Loucy (cell line): ENCODE measurements around the gene CASZ1.

Source experiments
- H2AFZ ChIP-seq: fragments of 200-600 bp; sonication (generic); 2 replicates; pipeline ENCODE4 v1.6.0; 2016; ENCODE audit warnings: antibody characterized with exemption, mild to moderate bottlenecking, low read length, moderate library complexity
- H3F3A ChIP-seq: fragments of 200-600 bp; 2 replicates; pipeline ENCODE4 v1.6.0; 2016; ENCODE audit warnings: antibody characterized with exemption, low read depth, mild to moderate bottlenecking
- H3K27me3 ChIP-seq: fragments of 200-600 bp; sonication (generic); 2 replicates; pipeline ENCODE4 v1.6.1; 2014; ENCODE audit warnings: low read length, mild to moderate bottlenecking; ENCODE audit not compliant: insufficient read depth, poor library complexity, severe bottlenecking
- H3K36me3 ChIP-seq: fragments of 200-600 bp; sonication (generic); 2 replicates; pipeline ENCODE4 v1.6.1; 2016; ENCODE audit warnings: low read length; ENCODE audit not compliant: insufficient read depth
- H3K4me1 ChIP-seq: fragments of 200-600 bp; sonication (generic); 2 replicates; pipeline ENCODE4 v1.5.1; 2014; ENCODE audit warnings: low read length, mild to moderate bottlenecking; ENCODE audit not compliant: insufficient read depth, poor library complexity, severe bottlenecking
- H3K4me2 ChIP-seq: fragments of 200-600 bp; sonication (generic); 2 replicates; pipeline ENCODE4 v1.6.0; 2014; ENCODE audit warnings: antibody characterized with exemption, low read length, low read depth, mild to moderate bottlenecking; ENCODE audit not compliant: poor library complexity, severe bottlenecking
- H3K4me3 ChIP-seq: fragments of 200-600 bp; sonication (generic); 2 replicates; pipeline ENCODE4 v1.5.1; 2014; ENCODE audit warnings: low read length, mild to moderate bottlenecking, mixed read lengths; ENCODE audit not compliant: poor library complexity, severe bottlenecking
- H3K79me2 ChIP-seq: fragments of 200-600 bp; sonication (generic); 2 replicates; pipeline ENCODE4 v1.6.1; 2014; ENCODE audit warnings: low read length; ENCODE audit not compliant: insufficient read depth
- H3K9ac ChIP-seq: fragments of 200-600 bp; sonication (generic); 2 replicates; pipeline ENCODE4 v1.6.0; 2014; ENCODE audit warnings: mild to moderate bottlenecking, low read depth, low read length, moderate library complexity; ENCODE audit not compliant: poor library complexity, severe bottlenecking
- H3K9me2 ChIP-seq: fragments of 200-600 bp; sonication (generic); replicated peaks from 2 replicates; pipeline ENCODE4 v1.6.1; 2016; ENCODE audit warnings: low read depth, low read length, mixed read lengths
- H3K9me3 ChIP-seq: fragments of 200-600 bp; sonication (generic); 2 replicates; pipeline ENCODE4 v1.6.1; 2014; ENCODE audit warnings: mild to moderate bottlenecking, antibody characterized with exemption, low read length, low read depth; ENCODE audit not compliant: insufficient read depth
- H4K20me1 ChIP-seq: fragments of 200-600 bp; sonication (generic); 2 replicates; pipeline ENCODE4 v1.6.0; 2014; ENCODE audit warnings: antibody characterized with exemption, low read length, mild to moderate bottlenecking; ENCODE audit not compliant: insufficient read depth, poor library complexity, severe bottlenecking
- CTCF ChIP-seq: fragments of 200-600 bp; sonication (generic); conservative IDR thresholded peaks from 2 replicates; pipeline ENCODE4 v1.5.1; 2014; ENCODE audit warnings: mild to moderate bottlenecking, antibody characterized with exemption, low read length
- EZH2phosphoT487 ChIP-seq: fragments of 200-600 bp; IDR thresholded peaks from 2 replicates; pipeline ENCODE4 v1.6.1; 2018; ENCODE audit warnings: antibody characterized with exemption, mild to moderate bottlenecking, moderate library complexity, borderline replicate concordance

CASZ1 gene

GRCh38 chr1:10775763-10776162 lies 20.7 kb downstream of the CASZ1 start:
- no peaks in the 10 kb centered on the region for H3K79me2 ChIP-seq
- no peaks in the 10 kb centered on the region for H3K9me3 ChIP-seq
- TF ChIP-seq EZH2phosphoT487: no peak
- no peak for TF ChIP-seq CTCF
- no peak overlapping the region for H3K4me2 ChIP-seq
- no peak overlapping the region for H3K9ac ChIP-seq
- H4K20me1 ChIP-seq: no peaks in the 10 kb centered on the region
- no peaks in the 10 kb centered on the region for H3K9me2 ChIP-seq
- H2AFZ ChIP-seq: no peak overlapping the region
- no peaks in the 10 kb centered on the region for H3K4me1 ChIP-seq
- no peaks in the 10 kb centered on the region for H3K27me3 ChIP-seq
- no peak overlapping the region for H3K4me3 ChIP-seq
- H3K36me3 ChIP-seq: no peaks in the 10 kb centered on the region
- no peaks in the 10 kb centered on the region for H3F3A ChIP-seq

- H3K4me2 ChIP-seq: no peak overlapping the region
- no peak overlapping the region for H3K4me3 ChIP-seq
- H3K36me3 ChIP-seq: no peaks in the 10 kb centered on the region
- H3K4me1 ChIP-seq: no peaks in the 10 kb centered on the region
- no peaks in the 10 kb centered on the region for H3K79me2 ChIP-seq
- H3F3A ChIP-seq: no peaks in the 10 kb centered on the region
- no peaks in the 10 kb centered on the region for H3K9me2 ChIP-seq
- no peak for TF ChIP-seq EZH2phosphoT487
- no peak for TF ChIP-seq CTCF
- no peaks in the 10 kb centered on the region for H4K20me1 ChIP-seq
- no peak overlapping the region for H3K9ac ChIP-seq
- no peak overlapping the region for H2AFZ ChIP-seq
- H3K27me3 ChIP-seq: no peaks in the 10 kb centered on the region
- H3K9me3 ChIP-seq: no peaks in the 10 kb centered on the region
These were observed 21.7 kb downstream of the CASZ1 start for GRCh38 chr1:10774615-10775310.

GRCh38 chr1:10773851-10774614 lies 22.4 kb downstream of the CASZ1 start:
- Histone ChIP-seq H3K9ac (no peak overlapping the region), H3K9me2 (no peaks in the 10 kb centered on the region), H3K4me1 (no peaks in the 10 kb centered on the region), H3K27me3 (no peaks in the 10 kb centered on the region), H2AFZ (no peak overlapping the region), H3K4me2 (no peak overlapping the region), H3F3A (no peaks in the 10 kb centered on the region), H3K36me3 (no peaks in the 10 kb centered on the region), H4K20me1 (no peaks in the 10 kb centered on the region), H3K4me3 (no peak overlapping the region), H3K79me2 (no peaks in the 10 kb centered on the region), H3K9me3 (no peaks in the 10 kb centered on the region)
- TF ChIP-seq CTCF (no peak), EZH2phosphoT487 (no peak)
